OCI-LY7 (cell line): ENCODE results near the gene DDX39B. TPM values are rescaled to one million over a fixed set of nuclear protein-coding genes. Genes with fewer than 3 reads are reported as not detected.

Source experiments
- BruUV-seq: library from RNA; stranded (reverse); fragments of 400-500 nt; replicated peaks from 2 replicates; lab custom pipeline; 2021; lab: Mats Ljungman, UMichigan
- CTCF ChIA-PET: fragments of 300-600 bp; sonication (Branson Sonifier 250); formaldehyde crosslinking; loops from one replicate; lab custom pipeline; 2022; ENCODE audit warnings: antibody characterized with exemption; ENCODE audit not compliant: unreplicated experiment; lab: Charles Lee
- POLR2A ChIA-PET: fragments of 300-600 bp; sonication (Branson Sonifier 250); formaldehyde crosslinking; loops from one replicate; lab custom pipeline; 2022; ENCODE audit warnings: antibody characterized with exemption; lab: Charles Lee
- DNase-seq: peaks from one replicate; pipeline ENCODE4 v3.0.0-alpha.2; 2015; ENCODE audit warnings: low spot score
- H2AFZ ChIP-seq: fragments of 200-600 bp; sonication (generic), shearing (Covaris generic); 2 replicates; pipeline ENCODE4 v1.6.1; 2014; ENCODE audit warnings: mild to moderate bottlenecking, antibody characterized with exemption, low read length, moderate library complexity
- H3K27ac ChIP-seq: fragments of 200-600 bp; sonication (generic); 2 replicates; pipeline ENCODE4 v1.5.1; 2014; ENCODE audit warnings: mixed run types, low read depth, mild to moderate bottlenecking, moderate library complexity, low read length, inconsistent platforms; ENCODE audit not compliant: poor library complexity, severe bottlenecking
- H3K36me3 ChIP-seq: fragments of 200-600 bp; sonication (generic); 2 replicates; pipeline ENCODE4 v1.6.1; 2014; ENCODE audit warnings: mild to moderate bottlenecking, antibody characterized with exemption, low read length, moderate library complexity, mixed read lengths; ENCODE audit not compliant: insufficient read depth
- H3K4me1 ChIP-seq: fragments of 200-600 bp; sonication (generic); 2 replicates; pipeline ENCODE4 v1.5.1; 2014; ENCODE audit warnings: mild to moderate bottlenecking, low read length; ENCODE audit not compliant: insufficient read depth, poor library complexity, severe bottlenecking
- H3K4me2 ChIP-seq: fragments of 200-600 bp; sonication (generic); 2 replicates; pipeline ENCODE4 v1.6.1; 2014; ENCODE audit warnings: mild to moderate bottlenecking, low read length
- H3K4me3 ChIP-seq: fragments of 200-600 bp; sonication (generic); 2 replicates; pipeline ENCODE4 v1.5.1; 2014; ENCODE audit warnings: mild to moderate bottlenecking, low read depth, low read length; ENCODE audit not compliant: poor library complexity, severe bottlenecking
- H3K79me2 ChIP-seq: fragments of 200-600 bp; sonication (generic); 2 replicates; pipeline ENCODE4 v1.6.1; 2016; ENCODE audit warnings: low read depth, mild to moderate bottlenecking, low read length, moderate library complexity, mixed read lengths; ENCODE audit not compliant: insufficient read depth
- H3K9me2 ChIP-seq: fragments of 200-600 bp; sonication (generic); 2 replicates; pipeline ENCODE4 v1.6.1; 2016; ENCODE audit warnings: mild to moderate bottlenecking, low read length, mixed read lengths; ENCODE audit not compliant: insufficient read depth
- H3K9me3 ChIP-seq: fragments of 200-600 bp; sonication (generic); 2 replicates; pipeline ENCODE4 v1.6.1; 2014; ENCODE audit warnings: mild to moderate bottlenecking, mixed run types, low read length, mixed read lengths
- H4K20me1 ChIP-seq: fragments of 200-600 bp; sonication (generic); 2 replicates; pipeline ENCODE4 v1.6.1; 2014; ENCODE audit warnings: mild to moderate bottlenecking, antibody characterized with exemption, low read length, moderate library complexity, mixed read lengths; ENCODE audit not compliant: insufficient read depth
- CTCF ChIP-seq: fragments of 200-600 bp; sonication (generic); conservative IDR thresholded peaks from 2 replicates; pipeline ENCODE4 v1.5.1; 2014; ENCODE audit warnings: mild to moderate bottlenecking, antibody characterized with exemption, low read length, moderate library complexity, mixed read lengths
- EZH2phosphoT487 ChIP-seq: fragments of 200-600 bp; sonication (generic); IDR thresholded peaks from 2 replicates; pipeline ENCODE4 v1.6.1; 2018; ENCODE audit warnings: low read depth, borderline replicate concordance, mild to moderate bottlenecking, mixed run types, antibody characterized with exemption, low read length, moderate library complexity, mixed read lengths
- intact Hi-C: fragments of 100-400 bp; cut with micrococcal nuclease; formaldehyde crosslinking; loops from one replicate; pipeline ENCODE4 v1.10.0; 2022; ENCODE audit not compliant: unreplicated experiment
- total RNA-seq, 2 experiments: library from RNA; depleted of rRNA in 1 of 2; stranded (reverse); fragments of >200 nt in 1 of 2; shearing (Covaris generic) in 1 of 2; gene quantifications; 2 replicates each; pipeline ENCODE4 v1.2.3, GENCODE V29; 2014 to 2022

Gene DDX39B
- total RNA-seq, 2 experiments from 2014 or later: 481 to 736 TPM

GRCh38 chr6:31525553-31525931 is 16.3 kb downstream of the DDX39B start:
- CTCF ChIA-PET: no interaction called here
- H3K4me2 ChIP-seq: no peak overlapping the region
- no peaks in the 10 kb centered on the region for H3K9me3 ChIP-seq
- H3K27ac ChIP-seq: no peak overlapping the region
- no peaks in the 10 kb centered on the region for H3K9me2 ChIP-seq
- H2AFZ ChIP-seq: no peak overlapping the region
- BruUV-seq: no TSS peak
- POLR2A ChIA-PET: interaction anchor here (1.2 kb wide), 1 partner anchor 9 kb away, joined by 3 read pairs; no protein-coding TSS in a partner anchor
- peaks cover 24% of the 10 kb centered on the region for H3K36me3 ChIP-seq
- intact Hi-C loops: no loop called here
- no peaks in the 10 kb centered on the region for H4K20me1 ChIP-seq
- no peak for TF ChIP-seq CTCF
- TF ChIP-seq EZH2phosphoT487: no peak
- H3K79me2 ChIP-seq: no peaks in the 10 kb centered on the region
- H3K4me3 ChIP-seq: no peak overlapping the region
- no peak for DNase-seq
- H3K4me1 ChIP-seq: no peaks in the 10 kb centered on the region

- POLR2A ChIA-PET: no interaction called here
Observed at GRCh38 chr6:31521835-31522234, 20.0 kb downstream of the DDX39B start.

More at GRCh38 chr6:31521835-31522234, 20.0 kb downstream of the DDX39B start:
- no peak for TF ChIP-seq EZH2phosphoT487
- no peak for TF ChIP-seq CTCF
- Histone ChIP-seq H3K36me3 (no peaks in the 10 kb centered on the region), H3K79me2 (no peaks in the 10 kb centered on the region), H3K4me3 (no peak overlapping the region), H3K9me3 (no peaks in the 10 kb centered on the region), H3K9me2 (no peaks in the 10 kb centered on the region), H4K20me1 (no peaks in the 10 kb centered on the region), H3K4me2 (no peak overlapping the region), H3K27ac (no peak overlapping the region), H3K4me1 (no peaks in the 10 kb centered on the region), H2AFZ (no peak overlapping the region)
- CTCF ChIA-PET: no interaction called here
- no TSS peak for BruUV-seq
- DNase-seq: no peak
- intact Hi-C loops: no loop called here
